ENCODE data around the gene ALDOC. TPM values are rescaled to one million over a fixed set of nuclear protein-coding genes. Genes with fewer than 3 reads are reported as not detected.

Gene ALDOC
- polyA plus RNA-seq, 1 of the 3 experiments (the other 2 are of a cell fraction) = 10.3 TPM

DNA sequence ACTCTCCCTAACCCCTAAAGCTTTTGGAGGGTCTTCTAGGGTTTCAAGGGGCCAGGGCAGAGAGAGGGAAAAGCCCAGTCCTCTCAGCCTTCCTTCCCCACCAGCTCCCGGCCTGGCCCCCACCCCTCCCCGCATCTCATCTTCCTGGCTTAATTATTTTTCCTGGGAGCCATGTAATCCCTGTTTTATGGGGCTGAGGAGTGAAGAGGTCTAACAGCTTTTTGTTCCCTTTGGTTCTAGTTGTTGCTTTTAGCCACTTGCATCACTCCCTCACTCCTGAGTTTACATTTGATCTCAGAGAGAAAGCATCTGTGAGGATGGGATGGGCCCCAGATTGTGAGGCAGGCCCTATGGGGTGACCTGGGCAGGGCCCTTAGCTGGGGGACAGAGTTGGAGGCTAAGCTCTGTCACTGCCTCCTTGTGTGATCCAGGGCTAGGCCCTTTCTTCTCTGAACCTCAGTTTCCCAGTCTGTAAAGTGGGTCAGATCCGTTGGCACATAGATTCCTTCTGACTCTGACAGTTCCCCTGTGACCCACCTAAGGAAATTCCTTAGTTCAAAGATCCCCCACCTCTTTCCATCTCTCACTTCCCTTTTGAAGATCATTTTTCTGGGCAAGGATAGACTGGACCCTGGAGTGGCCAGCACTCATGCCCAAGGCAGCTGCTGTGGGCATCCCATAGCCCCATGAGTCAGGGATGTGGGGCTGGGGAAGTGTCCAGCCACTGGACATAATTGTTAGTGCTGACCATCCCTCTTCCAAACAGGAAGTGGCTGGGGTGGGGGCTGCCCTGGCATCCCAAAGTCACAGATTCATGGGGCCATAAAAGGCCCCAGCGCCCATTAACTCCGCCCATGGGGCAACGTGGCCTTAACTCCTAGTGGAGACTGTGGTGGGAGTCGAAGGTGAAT, 44.4 kb downstream of the ALDOC start:
- H3K27ac ChIP-seq (ENCODE audit: low read depth in 2 of 2, low read length in 1 of 2) = no peak overlapping the region
- no peaks in the 10 kb centered on the region for H3F3A ChIP-seq (replicated peaks; ENCODE audit: insufficient read depth)
- no peaks in the 10 kb centered on the region for H4K20me1 ChIP-seq (ENCODE audit: insufficient read depth)
- no peaks in the 10 kb centered on the region for H3K36me3 ChIP-seq (replicated peaks in 1 of 2; ENCODE audit: control insufficient read depth in 1 of 2, insufficient read depth in 2 of 2, low read length in 1 of 2)
- H3K4me3 ChIP-seq (ENCODE audit: low read depth in 2 of 2, low read length in 1 of 2) = no peak overlapping the region
- ChIA-PET CTCF (interaction anchor here (1.2 to 6.3 kb wide), 4 partner anchors 8 to 38 kb away, joined by 3 to 47 read pairs (median 9); no protein-coding TSS in a partner anchor), POLR2A (no interaction called here)
- 56% methylated on average over 3 of the region's 7 CpGs for WGBS (ENCODE audit: low lambda C conversion rate)
- no peaks in the 10 kb centered on the region for H3K4me1 ChIP-seq (ENCODE audit: control insufficient read depth in 1 of 2, insufficient read depth in 2 of 2, low read depth in 1 of 2, low read length in 1 of 2)
- H3K9me3 ChIP-seq = no peaks in the 10 kb centered on the region
- H2AFZ ChIP-seq (ENCODE audit: low read depth) = no peak overlapping the region
- DNase-seq = no peak
- H3K79me2 ChIP-seq (ENCODE audit: insufficient read depth) = no peaks in the 10 kb centered on the region
- H3K4me2 ChIP-seq = no peak overlapping the region
- H3K9me2 ChIP-seq = no peaks in the 10 kb centered on the region
- H3K9ac ChIP-seq = no peak overlapping the region
- peaks cover 10% of the 10 kb centered on the region; the same call in 1 of the 2 replicates for H3K27me3 ChIP-seq (ENCODE audit: insufficient read depth)
- no peak for TF ChIP-seq YY1 (IDR thresholded peaks at IDR 0.05; ENCODE audit: low read depth)
- TF ChIP-seq CHD2 (IDR thresholded peaks at IDR 0.05; ENCODE audit: low read length, partially characterized antibody) = no peak

- H3K4me1 ChIP-seq (ENCODE audit: control insufficient read depth in 1 of 2, insufficient read depth in 2 of 2, low read depth in 1 of 2, low read length in 1 of 2) = peaks cover 0 to 6% of the 10 kb centered on the region in 2 experiments; a peak in 1 of 4 replicates
- H3K9me3 ChIP-seq = no peaks in the 10 kb centered on the region
- H3K4me3 ChIP-seq (ENCODE audit: low read depth in 2 of 2, low read length in 1 of 2) = no peak overlapping the region
- no peaks in the 10 kb centered on the region for H3K36me3 ChIP-seq (replicated peaks in 1 of 2; ENCODE audit: control insufficient read depth in 1 of 2, insufficient read depth in 2 of 2, low read length in 1 of 2)
- CTCF ChIA-PET = interaction anchor here (1.1 to 6.3 kb wide), 3 partner anchors 9 to 25 kb away, joined by 3 to 47 read pairs (median 12); partner anchors contain the start of gene FOXN1
- H3K27me3 ChIP-seq (ENCODE audit: insufficient read depth) = peaks cover 10% of the 10 kb centered on the region; the same call in 1 of the 2 replicates
- H2AFZ ChIP-seq (ENCODE audit: low read depth) = no peak overlapping the region
- no peak for DNase-seq
- H3K4me2 ChIP-seq = no peak overlapping the region
- 50% methylated on average over 7 of the region's 7 CpGs for WGBS (ENCODE audit: low lambda C conversion rate)
- TF ChIP-seq NRF1 (IDR thresholded peaks at IDR 0.05; ENCODE audit: low read depth, low read length) = no peak
- no peak for TF ChIP-seq RFX5 (IDR thresholded peaks at IDR 0.05; ENCODE audit: low read length)
- TF ChIP-seq TEAD4 (IDR thresholded peaks at IDR 0.05; ENCODE audit: borderline replicate concordance, insufficient read depth) = no peak
- no peak for TF ChIP-seq SMC3 (IDR thresholded peaks at IDR 0.05; ENCODE audit: low read depth, low read length)
- no peak for TF ChIP-seq ZBTB33 (IDR thresholded peaks at IDR 0.05; ENCODE audit: borderline replicate concordance, low read depth)
- no peak for TF ChIP-seq SIN3A (IDR thresholded peaks at IDR 0.05; ENCODE audit: borderline replicate concordance, low read depth, low read length)
- TF ChIP-seq FOXJ3 (CRISPR knock-in tag; IDR thresholded peaks at IDR 0.05) = no peak
- TF ChIP-seq RXRA (IDR thresholded peaks at IDR 0.05; ENCODE audit: borderline replicate concordance, low read depth) = no peak
- TF ChIP-seq MEF2A (IDR thresholded peaks at IDR 0.05; ENCODE audit: borderline replicate concordance, low read depth) = no peak
- no peak for TF ChIP-seq MAX (IDR thresholded peaks at IDR 0.05; ENCODE audit: low read depth)
- no peak for TF ChIP-seq GATA2 (CRISPR knock-in tag; IDR thresholded peaks at IDR 0.05)
- no peaks in the 10 kb centered on the region for H3F3A ChIP-seq (replicated peaks; ENCODE audit: insufficient read depth)
- H3K27ac ChIP-seq (ENCODE audit: low read depth in 2 of 2, low read length in 1 of 2) = no peak overlapping the region
- H3K79me2 ChIP-seq (ENCODE audit: insufficient read depth) = no peaks in the 10 kb centered on the region
- no peaks in the 10 kb centered on the region for H4K20me1 ChIP-seq (ENCODE audit: insufficient read depth)
- no peaks in the 10 kb centered on the region for H3K9me2 ChIP-seq
- H3K9ac ChIP-seq = no peak overlapping the region
- POLR2A ChIA-PET = no interaction called here
Measured at GRCh38 chr17:28530926-28531325, 45.8 kb downstream of the ALDOC start.

Data from SK-N-SH (cell line).